ENCODE data around the gene FAM117A. TPM values are rescaled to one million over a fixed set of nuclear protein-coding genes. Genes with fewer than 3 reads are reported as not detected.

Gene FAM117A
- total and polyA plus RNA-seq, 10 of the 15 experiments (the other 5 are each of a cell fraction or from before 2014, with no cell fraction given): 2.1 to 29.6 (median 20.0) TPM

DNA sequence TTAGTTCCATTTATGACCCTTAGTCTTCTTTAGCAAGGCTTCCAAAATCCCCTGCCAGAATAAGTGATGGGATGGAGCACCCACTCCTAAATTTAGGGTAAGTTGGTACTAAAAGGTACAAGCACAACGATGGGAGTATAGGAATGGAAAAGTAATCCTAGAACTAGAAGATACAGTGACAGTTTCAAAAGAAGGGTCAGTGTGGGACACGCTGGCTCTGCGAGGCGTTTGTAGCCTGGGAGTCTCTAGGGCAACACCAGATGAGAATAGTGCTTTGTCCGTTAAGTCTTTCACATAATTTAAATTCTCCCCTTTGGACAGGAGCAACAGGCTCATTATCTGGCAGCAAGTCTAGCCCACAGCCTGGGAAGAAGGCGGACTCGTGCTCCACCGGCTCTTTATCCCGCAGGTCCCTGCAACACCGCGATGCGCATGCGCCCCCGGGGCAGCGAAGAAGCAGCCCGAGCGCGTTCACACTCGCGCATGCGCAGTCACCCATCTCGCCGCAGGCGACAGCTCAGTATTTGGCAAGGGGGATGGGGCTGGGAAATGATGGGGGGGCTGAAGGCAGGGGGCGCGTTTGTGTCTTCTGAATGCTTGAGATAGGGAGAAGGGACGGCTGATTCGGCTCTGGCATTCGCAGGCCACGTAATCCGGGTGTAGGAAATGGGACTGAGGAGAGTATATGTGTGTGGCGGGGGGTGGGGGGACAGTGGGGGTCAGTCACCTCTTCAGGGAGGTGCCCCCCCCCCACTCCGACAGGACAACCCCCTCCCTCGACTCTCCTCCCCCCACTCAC is 86.6 kb downstream of the FAM117A start:
- peak; percentile 31 for FAIRE-seq
- Histone ChIP-seq H3K36me3 (ENCODE audit: control insufficient read depth in 2 of 2, insufficient read depth in 2 of 2, low read length in 1 of 2) (no peaks in the 10 kb centered on the region; a peak in 1 of 4 replicates), H3K4me2 (ENCODE audit: control insufficient read depth, insufficient read depth) (peak overlapping the region; percentile 95), H3K27me3 (replicated peaks in 1 of 2; ENCODE audit: control insufficient read depth in 2 of 2, insufficient read depth in 2 of 2, low read length in 1 of 2) (no peaks in the 10 kb centered on the region; a peak in 1 of 4 replicates), H3K4me1 (ENCODE audit: control insufficient read depth, insufficient read depth, low read length) (peaks cover 4% of the 10 kb centered on the region; the same call in 1 of the 2 replicates), H2AFZ (ENCODE audit: control insufficient read depth, low read depth, low read length) (peak overlapping the region; percentile 76), H3K9ac (ENCODE audit: control insufficient read depth, insufficient read depth, low read length) (peak overlapping the region; percentile 83), H3K27ac (ENCODE audit: control insufficient read depth, insufficient read depth) (peak overlapping the region; percentile 89), H4K20me1 (ENCODE audit: control insufficient read depth, insufficient read depth) (peaks cover 3% of the 10 kb centered on the region; the same call in 1 of the 2 replicates), H3K79me2 (ENCODE audit: control insufficient read depth, insufficient read depth, low read length) (peaks cover 44% of the 10 kb centered on the region), H3K4me3 (peak overlapping the region; percentile 80), H3K9me3 (replicated peaks; ENCODE audit: control insufficient read depth, insufficient read depth, low read length) (no peaks in the 10 kb centered on the region)
- peak; percentile 80 for ATAC-seq
- no TSS peak for BruUV-seq (replicated peaks)
- intact Hi-C loops (cut with micrococcal nuclease; ENCODE audit: unreplicated experiment): loop anchor here (5.0 kb wide), 1 partner anchor 40 kb away; no protein-coding TSS in a partner anchor
- 1% methylated on average over 32 of the region's 34 CpGs for WGBS (ENCODE audit: insufficient coverage, insufficient replicate concordance, low lambda C conversion rate, missing lambda C conversion rate)
- ChIA-PET SMC1A (ENCODE audit: uncharacterized antibody, unreplicated experiment) (interaction anchor here (0.7 to 2.1 kb wide), 5 partner anchors 19 to 112 kb away, joined by 3 to 11 read pairs (median 4); no protein-coding TSS in a partner anchor), POLR2A (interaction anchor here (0.6 to 1.5 kb wide), 11 partner anchors 10 to 1042 kb away, joined by 3 to 10 read pairs (median 7); no protein-coding TSS in a partner anchor), RAD21 (ENCODE audit: unreplicated experiment) (interaction anchor here (0.6 to 1.4 kb wide), 9 partner anchors 25 to 111 kb away, joined by 3 to 7 read pairs (median 3); no protein-coding TSS in a partner anchor), CTCF (interaction anchor here (0.6 to 2.0 kb wide), 7 partner anchors 20 to 119 kb away, joined by 3 to 6 read pairs (median 4); no protein-coding TSS in a partner anchor)
- TF ChIP-seq ZBED1 (IDR thresholded peaks at IDR 0.05; ENCODE audit: borderline replicate concordance) (0 out of 2 replicates have a peak, but pooled peaks have one; percentile 17), HDGF (IDR thresholded peaks at IDR 0.05) (no peak), SMARCA5 (IDR thresholded peaks at IDR 0.05) (no peak), ASH2L (IDR thresholded peaks at IDR 0.05; ENCODE audit: borderline replicate concordance, low read depth) (no peak), IKZF1 (conservative IDR thresholded peaks at IDR 0.05) (peak; percentile 99), HCFC1 (IDR thresholded peaks at IDR 0.05; ENCODE audit: low read length) (no peak; the same call in 1 of the 2 replicates), BACH1 (IDR thresholded peaks at IDR 0.05; ENCODE audit: borderline replicate concordance) (no peak), FOS (IDR thresholded peaks at IDR 0.05; ENCODE audit: borderline replicate concordance, extremely low read depth, insufficient read length) (no peak), CBX5 (IDR thresholded peaks at IDR 0.05; ENCODE audit: low read depth) (no peak), SMC3 (IDR thresholded peaks at IDR 0.05; ENCODE audit: borderline replicate concordance, low read length) (0 out of 2 replicates have a peak, but pooled peaks have one; percentile 14), TCF12 (IDR thresholded peaks at IDR 0.05; ENCODE audit: low read depth, low read length) (no peak), LARP7 (IDR thresholded peaks at IDR 0.05) (no peak), ESRRA (IDR thresholded peaks at IDR 0.05; ENCODE audit: low read length) (0 out of 2 replicates have a peak, but pooled peaks have one; percentile 54), BHLHE40 (IDR thresholded peaks at IDR 0.05; ENCODE audit: borderline replicate concordance in 1 of 2, low read depth in 2 of 2, low read length in 1 of 2) (peak in 1 of 2 experiments; percentile 25; a peak in 1 of 4 replicates), ZNF207 (IDR thresholded peaks at IDR 0.05; ENCODE audit: borderline replicate concordance) (no peak), NRF1 (conservative IDR thresholded peaks at IDR 0.05; ENCODE audit: low read depth, low read length) (peak; percentile 96), NFXL1 (IDR thresholded peaks at IDR 0.05; ENCODE audit: borderline replicate concordance) (no peak), POLR2A (IDR thresholded peaks at IDR 0.05; ENCODE audit: low read depth, low read length) (peak; percentile 61; the same call in 1 of the 2 replicates), CBFB (IDR thresholded peaks at IDR 0.05; ENCODE audit: low read depth) (0 out of 2 replicates have a peak, but pooled peaks have one; percentile 3)
- TF ChIP-seq, protein P1, sequence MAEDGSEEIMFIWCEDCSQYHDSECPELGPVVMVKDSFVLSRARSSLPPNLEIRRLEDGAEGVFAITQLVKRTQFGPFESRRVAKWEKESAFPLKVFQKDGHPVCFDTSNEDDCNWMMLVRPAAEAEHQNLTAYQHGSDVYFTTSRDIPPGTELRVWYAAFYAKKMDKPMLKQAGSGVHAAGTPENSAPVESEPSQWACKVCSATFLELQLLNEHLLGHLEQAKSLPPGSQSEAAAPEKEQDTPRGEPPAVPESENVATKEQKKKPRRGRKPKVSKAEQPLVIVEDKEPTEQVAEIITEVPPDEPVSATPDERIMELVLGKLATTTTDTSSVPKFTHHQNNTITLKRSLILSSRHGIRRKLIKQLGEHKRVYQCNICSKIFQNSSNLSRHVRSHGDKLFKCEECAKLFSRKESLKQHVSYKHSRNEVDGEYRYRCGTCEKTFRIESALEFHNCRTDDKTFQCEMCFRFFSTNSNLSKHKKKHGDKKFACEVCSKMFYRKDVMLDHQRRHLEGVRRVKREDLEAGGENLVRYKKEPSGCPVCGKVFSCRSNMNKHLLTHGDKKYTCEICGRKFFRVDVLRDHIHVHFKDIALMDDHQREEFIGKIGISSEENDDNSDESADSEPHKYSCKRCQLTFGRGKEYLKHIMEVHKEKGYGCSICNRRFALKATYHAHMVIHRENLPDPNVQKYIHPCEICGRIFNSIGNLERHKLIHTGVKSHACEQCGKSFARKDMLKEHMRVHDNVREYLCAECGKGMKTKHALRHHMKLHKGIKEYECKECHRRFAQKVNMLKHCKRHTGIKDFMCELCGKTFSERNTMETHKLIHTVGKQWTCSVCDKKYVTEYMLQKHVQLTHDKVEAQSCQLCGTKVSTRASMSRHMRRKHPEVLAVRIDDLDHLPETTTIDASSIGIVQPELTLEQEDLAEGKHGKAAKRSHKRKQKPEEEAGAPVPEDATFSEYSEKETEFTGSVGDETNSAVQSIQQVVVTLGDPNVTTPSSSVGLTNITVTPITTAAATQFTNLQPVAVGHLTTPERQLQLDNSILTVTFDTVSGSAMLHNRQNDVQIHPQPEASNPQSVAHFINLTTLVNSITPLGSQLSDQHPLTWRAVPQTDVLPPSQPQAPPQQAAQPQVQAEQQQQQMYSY (CRISPR knock-in tag; IDR thresholded peaks at IDR 0.05): 0 out of 2 replicates have a peak, but pooled peaks have one; percentile 22
- peak; percentile 75 for DNase-seq (ENCODE audit: low read depth, low spot score)
- in situ Hi-C loops (cut with MboI): no loop called here

Data from GM12878 (cell line).